Upper lobe of right lung (tissue), 1 donor: ENCODE data around the gene BRINP3. TPM values are rescaled to one million over a fixed set of nuclear protein-coding genes. Genes with fewer than 3 reads are reported as not detected.

Source experiments
- ATAC-seq: fragments of 200-7000 bp; cut with Tn5 transposase; one replicate; pipeline ENCODE4 v1.9.1; 2020; ENCODE audit warnings: mild to moderate bottlenecking, moderate library complexity
- DNase-seq: peaks from one replicate; pipeline ENCODE4 v3.0.0-alpha.2; 2020
- H3K27ac ChIP-seq: fragments of 200-600 bp; one replicate; pipeline ENCODE4 v1.8.0; 2022
- H3K27me3 ChIP-seq: fragments of 200-600 bp; one replicate; pipeline ENCODE4 v1.8.0; 2022; ENCODE audit warnings: mild to moderate bottlenecking
- H3K36me3 ChIP-seq: fragments of 200-600 bp; one replicate; pipeline ENCODE4 v1.8.0; 2022
- H3K4me1 ChIP-seq: fragments of 200-600 bp; one replicate; pipeline ENCODE4 v1.8.0; 2022
- H3K4me3 ChIP-seq: fragments of 200-600 bp; one replicate; pipeline ENCODE4 v1.8.0; 2022; ENCODE audit warnings: mild to moderate bottlenecking
- H3K9me3 ChIP-seq: fragments of 200-600 bp; one replicate; pipeline ENCODE4 v1.8.0; 2022
- CTCF ChIP-seq: fragments of 200-600 bp; IDR thresholded peaks from one replicate; pipeline ENCODE4 v1.8.0; 2022; ENCODE audit warnings: antibody characterized with exemption
- intact Hi-C: fragments of 100-400 bp; cut with DNase I; formaldehyde crosslinking; loops from one replicate; pipeline ENCODE4 v1.11.0; 2022
- total RNA-seq: library from RNA; stranded (reverse); fragmentation: NEBNext Ultra II Directional; extraction: Animal tissue kit (Norgen Biotek cat#: 25700); gene quantifications from one replicate; pipeline ENCODE4 v1.2.1, GENCODE V29; 2021
- donor health status: DM: no; HTN: yes; CAD: no; lungs with severe emphysema.

Gene BRINP3
- total RNA-seq, 1 donor from 2014 or later, result 1.2 TPM

- no peak overlapping the region for H3K4me3 ChIP-seq
- no peaks in the 10 kb centered on the region for H3K36me3 ChIP-seq
- no peaks in the 10 kb centered on the region for H3K27me3 ChIP-seq
- no peak for TF ChIP-seq CTCF
- DNase-seq (no peak), ATAC-seq (no peak)
- H3K4me1 ChIP-seq, result no peaks in the 10 kb centered on the region
- intact Hi-C loops, result no loop called here
- H3K9me3 ChIP-seq, result no peaks in the 10 kb centered on the region
- no peak overlapping the region for H3K27ac ChIP-seq
These were observed 99.7 kb downstream of the BRINP3 start for GRCh38 chr1:190377991-190378390.

GRCh38 chr1:190377294-190377693, 100.4 kb downstream of the BRINP3 start:
- Histone ChIP-seq H3K27ac (no peak overlapping the region), H3K4me1 (no peaks in the 10 kb centered on the region), H3K27me3 (no peaks in the 10 kb centered on the region), H3K9me3 (no peaks in the 10 kb centered on the region), H3K36me3 (no peaks in the 10 kb centered on the region), H3K4me3 (no peak overlapping the region)
- no peak for ATAC-seq
- no peak for TF ChIP-seq CTCF
- no peak for DNase-seq
- intact Hi-C loops, result no loop called here

GRCh38 chr1:190376044-190376443, 101.6 kb downstream of the BRINP3 start:
- Histone ChIP-seq H3K27me3 (no peaks in the 10 kb centered on the region), H3K4me1 (no peaks in the 10 kb centered on the region), H3K27ac (no peak overlapping the region), H3K36me3 (no peaks in the 10 kb centered on the region), H3K9me3 (no peaks in the 10 kb centered on the region), H3K4me3 (no peak overlapping the region)
- no peak for DNase-seq
- intact Hi-C loops, result no loop called here
- no peak for TF ChIP-seq CTCF
- ATAC-seq, result no peak

GRCh38 chr1:190373705-190374336, 103.8 kb downstream of the BRINP3 start:
- peak; percentile 52 for ATAC-seq
- Histone ChIP-seq H3K4me3 (no peak overlapping the region), H3K27me3 (no peaks in the 10 kb centered on the region), H3K9me3 (no peaks in the 10 kb centered on the region), H3K4me1 (no peaks in the 10 kb centered on the region), H3K27ac (no peak overlapping the region), H3K36me3 (no peaks in the 10 kb centered on the region)
- no peak for DNase-seq
- intact Hi-C loops, result no loop called here
- TF ChIP-seq CTCF, result peak; percentile 35

- no peak for TF ChIP-seq CTCF
- H3K27me3 ChIP-seq, result no peaks in the 10 kb centered on the region
- no peaks in the 10 kb centered on the region for H3K36me3 ChIP-seq
- no peak overlapping the region for H3K27ac ChIP-seq
- no peak overlapping the region for H3K4me3 ChIP-seq
- intact Hi-C loops, result no loop called here
- ATAC-seq (no peak), DNase-seq (no peak)
- no peaks in the 10 kb centered on the region for H3K4me1 ChIP-seq
- H3K9me3 ChIP-seq, result no peaks in the 10 kb centered on the region
These were observed 110.5 kb downstream of the BRINP3 start for GRCh38 chr1:190367200-190367599.

GRCh38 chr1:190365283-190365682, 112.4 kb downstream of the BRINP3 start:
- no peak for ATAC-seq
- H3K36me3 ChIP-seq, result no peaks in the 10 kb centered on the region
- intact Hi-C loops, result no loop called here

More at GRCh38 chr1:190365283-190365682, 112.4 kb downstream of the BRINP3 start:
- Histone ChIP-seq H3K9me3 (no peaks in the 10 kb centered on the region), H3K27me3 (no peaks in the 10 kb centered on the region), H3K4me1 (no peaks in the 10 kb centered on the region), H3K4me3 (no peak overlapping the region), H3K27ac (no peak overlapping the region)
- TF ChIP-seq CTCF, result no peak
- no peak for DNase-seq
